Ishikawa (cell line): ENCODE data around the gene ART4.

ENCODE experiments used
- CEBPB ChIP-seq: IDR thresholded peaks from 2 replicates; pipeline ENCODE4 v1.6.1; 2012
- CREB1 ChIP-seq: IDR thresholded peaks from 2 replicates; pipeline ENCODE4 v1.6.1; 2012; ENCODE audit warnings: low read depth
- EGR1 ChIP-seq: IDR thresholded peaks from 2 replicates; pipeline ENCODE4 v1.6.1; 2012
- EP300 ChIP-seq: IDR thresholded peaks from 2 replicates; pipeline ENCODE4 v1.6.1; 2012; ENCODE audit warnings: borderline replicate concordance
- FOXM1 ChIP-seq: IDR thresholded peaks from 2 replicates; pipeline ENCODE4 v1.6.1; 2012; ENCODE audit warnings: low read depth, borderline replicate concordance
- MAX ChIP-seq: IDR thresholded peaks from 2 replicates; pipeline ENCODE4 v1.6.1; 2012
- NFIC ChIP-seq: IDR thresholded peaks from 2 replicates; pipeline ENCODE4 v1.6.1; 2012
- RAD21 ChIP-seq: IDR thresholded peaks from 2 replicates; pipeline ENCODE4 v1.6.1; 2012; ENCODE audit warnings: low read depth
- REST ChIP-seq: IDR thresholded peaks from 2 replicates; pipeline ENCODE4 v1.6.1; 2012; ENCODE audit warnings: low read depth, mild to moderate bottlenecking
- TAF1 ChIP-seq: IDR thresholded peaks from 2 replicates; pipeline ENCODE4 v1.6.1; 2012; ENCODE audit warnings: low read depth, mild to moderate bottlenecking
- TCF12 ChIP-seq: IDR thresholded peaks from 2 replicates; pipeline ENCODE4 v1.6.1; 2012; ENCODE audit warnings: low read depth
- TEAD4 ChIP-seq: IDR thresholded peaks from 2 replicates; pipeline ENCODE4 v1.6.1; 2012
- USF1 ChIP-seq: IDR thresholded peaks from 2 replicates; pipeline ENCODE4 v1.6.1; 2012
- YY1 ChIP-seq: IDR thresholded peaks from 2 replicates; pipeline ENCODE4 v1.6.1; 2012; ENCODE audit warnings: low read depth
- ZBTB7A ChIP-seq: IDR thresholded peaks from 2 replicates; pipeline ENCODE4 v1.6.1; 2012; ENCODE audit warnings: low read depth

The ART4 gene

GRCh38 chr12:14854586-14855183 is 11.4 kb upstream of the ART4 start:
- no peak for TF ChIP-seq RAD21
- TF ChIP-seq REST, result no peak
- no peak for TF ChIP-seq YY1
- no peak for TF ChIP-seq MAX
- TF ChIP-seq TAF1, result no peak
- TF ChIP-seq FOXM1, result no peak
- TF ChIP-seq EP300, result no peak
- TF ChIP-seq USF1, result no peak
- no peak for TF ChIP-seq CEBPB
- no peak for TF ChIP-seq CREB1

GRCh38 chr12:14853961-14854360 is 10.6 kb upstream of the ART4 start:
- TF ChIP-seq ZBTB7A (no peak), CEBPB (no peak), TCF12 (no peak), REST (no peak), TAF1 (no peak), TEAD4 (no peak), YY1 (no peak), EGR1 (no peak), MAX (no peak), EP300 (no peak), CREB1 (no peak)

GRCh38 chr12:14852880-14853279 is 9.6 kb upstream of the ART4 start:
- TF ChIP-seq RAD21, result no peak
- no peak for TF ChIP-seq ZBTB7A
- TF ChIP-seq USF1, result no peak
- TF ChIP-seq FOXM1, result no peak
- no peak for TF ChIP-seq NFIC
- no peak for TF ChIP-seq REST
- no peak for TF ChIP-seq TAF1
- no peak for TF ChIP-seq CEBPB
- no peak for TF ChIP-seq TCF12
- TF ChIP-seq TEAD4, result no peak
- TF ChIP-seq YY1, result no peak
- TF ChIP-seq EP300, result no peak
- no peak for TF ChIP-seq MAX
- no peak for TF ChIP-seq CREB1
- no peak for TF ChIP-seq EGR1

- no peak for TF ChIP-seq NFIC
- TF ChIP-seq REST, result no peak
- no peak for TF ChIP-seq FOXM1
- TF ChIP-seq TAF1, result no peak
- TF ChIP-seq CREB1, result no peak
- TF ChIP-seq CEBPB, result no peak
- TF ChIP-seq EP300, result no peak
- no peak for TF ChIP-seq TCF12
- TF ChIP-seq USF1, result no peak
- TF ChIP-seq EGR1, result no peak
- TF ChIP-seq MAX, result no peak
- TF ChIP-seq YY1, result no peak
- no peak for TF ChIP-seq ZBTB7A
- TF ChIP-seq TEAD4, result no peak
- no peak for TF ChIP-seq RAD21
Measured at GRCh38 chr12:14850929-14851663, 7.8 kb upstream of the ART4 start.
